Liver (tissue), 9 donors: ENCODE data around the gene FAM124A. TPM values are rescaled to one million over a fixed set of nuclear protein-coding genes. Genes with fewer than 3 reads are reported as not detected.

ENCODE experiments used
- DNase-seq: peaks from one replicate; pipeline ENCODE4 v3.0.0-alpha.2; 2017; ENCODE audit warnings: low spot score
- H3K27ac ChIP-seq, 2 donors: one replicate each; pipeline ENCODE4 v1.7.0; 2013; ENCODE audit warnings: inconsistent platforms in 2 of 2, low read length in 2 of 2, control low read depth in 1 of 2, low read depth in 1 of 2, mild to moderate bottlenecking in 1 of 2
- H3K27me3 ChIP-seq, 4 donors: one replicate each; pipeline versions ENCODE4 v1.6.1 to v1.7.0; 2013; ENCODE audit warnings: low read length in 3 of 4, inconsistent platforms in 1 of 4, mild to moderate bottlenecking in 1 of 4, moderate library complexity in 1 of 4; ENCODE audit not compliant: control insufficient read depth in 4 of 4, insufficient read depth in 4 of 4
- H3K36me3 ChIP-seq, 4 donors: one replicate each; pipeline versions ENCODE4 v1.6.1 to v1.7.0; 2013; ENCODE audit warnings: low read length in 3 of 4, mild to moderate bottlenecking in 3 of 4, low read depth in 1 of 4, moderate library complexity in 1 of 4; ENCODE audit not compliant: control insufficient read depth in 4 of 4, insufficient read depth in 3 of 4
- H3K4me1 ChIP-seq, 4 donors: one replicate each; pipeline versions ENCODE4 v1.6.1 to v1.7.0; 2013; ENCODE audit warnings: low read length in 3 of 4, mild to moderate bottlenecking in 3 of 4, moderate library complexity in 1 of 4; ENCODE audit not compliant: control insufficient read depth in 4 of 4, insufficient read depth in 4 of 4
- H3K4me3 ChIP-seq, 3 donors: one replicate each; pipeline versions ENCODE4 v1.6.1 to v1.7.0; 2013; ENCODE audit warnings: low read length in 3 of 3, control low read depth in 1 of 3, low read depth in 1 of 3, mild to moderate bottlenecking in 1 of 3
- H3K9ac ChIP-seq, 2 donors: one replicate each; pipeline ENCODE4 v1.7.0; 2013; ENCODE audit warnings: low read length in 2 of 2, mild to moderate bottlenecking in 2 of 2, moderate library complexity in 2 of 2, control low read depth in 1 of 2, low read depth in 1 of 2
- H3K9me3 ChIP-seq, 4 donors: one replicate each; pipeline versions ENCODE4 v1.6.1 to v1.7.0; 2013; ENCODE audit warnings: low read length in 3 of 4; ENCODE audit not compliant: control insufficient read depth in 4 of 4
- ATF3 ChIP-seq: IDR thresholded peaks from 2 replicates; pipeline ENCODE4 v1.6.1; 2016; ENCODE audit warnings: antibody characterized with exemption
- EGR1 ChIP-seq, 2 donors: IDR thresholded peaks; 2 replicates each; pipeline ENCODE4 v1.6.1; 2016 to 2018; ENCODE audit warnings: antibody characterized with exemption in 2 of 2, low read depth in 2 of 2
- FOXA1 ChIP-seq: IDR thresholded peaks from 2 replicates; pipeline ENCODE4 v1.6.1; 2016; ENCODE audit warnings: antibody characterized with exemption
- FOXA2 ChIP-seq: IDR thresholded peaks from 2 replicates; pipeline ENCODE4 v1.6.1; 2016; ENCODE audit warnings: antibody characterized with exemption
- GABPA ChIP-seq, 2 donors: IDR thresholded peaks in 1 of 2; conservative IDR thresholded peaks in 1 of 2; 2 replicates each; pipeline ENCODE4 v1.6.1; 2016; ENCODE audit warnings: antibody characterized with exemption in 2 of 2, mild to moderate bottlenecking in 1 of 2, moderate library complexity in 1 of 2
- HNF4A ChIP-seq, 2 donors: conservative IDR thresholded peaks; 2 replicates each; pipeline ENCODE4 v1.6.1; 2016; ENCODE audit warnings: antibody characterized with exemption in 2 of 2, mild to moderate bottlenecking in 2 of 2
- HNF4G ChIP-seq: IDR thresholded peaks from 2 replicates; pipeline ENCODE4 v1.6.1; 2016; ENCODE audit warnings: antibody characterized with exemption
- JUND ChIP-seq, 2 donors: IDR thresholded peaks; 2 replicates each; pipeline ENCODE4 v1.6.1; 2016; ENCODE audit warnings: antibody characterized with exemption in 2 of 2
- MAX ChIP-seq: IDR thresholded peaks from 2 replicates; pipeline ENCODE4 v1.6.1; 2016; ENCODE audit warnings: antibody characterized with exemption
- NR2F2 ChIP-seq: IDR thresholded peaks from 2 replicates; pipeline ENCODE4 v1.6.1; 2016; ENCODE audit warnings: antibody characterized with exemption
- RAD21 ChIP-seq, 2 donors: IDR thresholded peaks; 2 replicates each; pipeline ENCODE4 v1.6.1; 2016; ENCODE audit warnings: antibody characterized with exemption in 2 of 2, mild to moderate bottlenecking in 2 of 2
- REST ChIP-seq: IDR thresholded peaks from 2 replicates; pipeline ENCODE4 v1.6.1; 2016; ENCODE audit warnings: antibody characterized with exemption, mild to moderate bottlenecking
- RXRA ChIP-seq, 2 donors: IDR thresholded peaks; 2 replicates each; pipeline ENCODE4 v1.6.1; 2017 to 2018; ENCODE audit warnings: antibody characterized with exemption in 2 of 2, mild to moderate bottlenecking in 1 of 2
- SP1 ChIP-seq: IDR thresholded peaks from 2 replicates; pipeline ENCODE4 v1.6.1; 2018; ENCODE audit warnings: antibody characterized with exemption, mild to moderate bottlenecking
- TAF1 ChIP-seq: conservative IDR thresholded peaks from 2 replicates; pipeline ENCODE4 v1.6.1; 2016; ENCODE audit warnings: antibody characterized with exemption, mild to moderate bottlenecking
- YY1 ChIP-seq: IDR thresholded peaks from 2 replicates; pipeline ENCODE4 v1.6.1; 2016; ENCODE audit warnings: antibody characterized with exemption, mild to moderate bottlenecking
- ZBTB33 ChIP-seq: IDR thresholded peaks from 2 replicates; pipeline ENCODE4 v1.6.1; 2016; ENCODE audit warnings: antibody characterized with exemption
- WGBS: extraction: QIAGEN DNeasy Blood & Tissue Kit; methylation state at CpG from one replicate; pipeline ENCODE4 v1.1.7; 2013; 5-methylcytosine and 5-hydroxymethylcytosine counted together
- polyA plus RNA-seq, 2 donors: library from polyadenylated mRNA; stranded (reverse) in 1 of 2; unstranded in 1 of 2; fragments of 200-250 nt in 1 of 2; fragments of >200 nt in 1 of 2; fragmentation: Nextera tagmentation in 1 of 2; extraction: Ambion mirVana in 1 of 2; gene quantifications; one replicate each; pipeline versions ENCODE4 v1.2.1 to v1.2.3, GENCODE V29; 2013 to 2015
- total RNA-seq, 2 donors: library from RNA; depleted of rRNA; stranded (reverse); fragments of >200 nt; gene quantifications; one replicate each; pipeline ENCODE4 v1.2.3, GENCODE V29; 2014
- donor health status: healthy.
- donor health status: healthy.
- donor health status: healthy.
- donor health status: healthy.
- donor health status: healthy.

FAM124A gene
- total and polyA plus RNA-seq, 4 donors = 0.33 to 0.92 (median 0.46) TPM

DNA sequence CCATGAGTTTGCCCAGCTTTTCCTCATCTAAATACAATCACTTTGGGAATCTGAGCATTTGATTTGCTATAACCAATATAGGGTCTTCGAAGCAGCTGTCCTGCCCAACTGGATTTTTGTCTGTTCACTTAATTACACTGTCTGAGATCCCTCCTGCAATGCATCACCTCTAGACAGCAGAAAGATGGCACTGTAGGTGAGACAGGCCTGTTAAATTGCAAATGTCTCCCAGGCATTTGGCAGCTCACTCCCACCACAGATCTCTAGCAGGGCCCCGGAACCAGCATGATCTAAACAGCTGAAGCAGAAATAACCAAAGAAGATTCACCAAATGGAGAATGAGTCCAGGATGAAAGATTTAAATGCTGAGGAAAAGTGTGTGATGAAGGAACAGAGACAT, 75.4 kb downstream of the FAM124A start:
- Histone ChIP-seq H3K4me1 (no peaks in the 10 kb centered on the region), H3K9me3 (no peaks in the 10 kb centered on the region), H3K4me3 (no peak overlapping the region), H3K9ac (no peak overlapping the region), H3K36me3 (no peaks in the 10 kb centered on the region), H3K27me3 (peaks cover 0 to 3% (median 0%) of the 10 kb centered on the region in 4 donors), H3K27ac (no peak overlapping the region)
- DNase-seq = no peak
- 88% methylated on average over 2 of the region's 2 CpGs for WGBS
- TF ChIP-seq ATF3 (no peak), RAD21 (IDR thresholded peaks at IDR 0.05) (no peak), SP1 (no peak), TAF1 (no peak)

- Histone ChIP-seq H3K4me1 (no peaks in the 10 kb centered on the region), H3K9ac (no peak overlapping the region), H3K9me3 (no peaks in the 10 kb centered on the region), H3K27me3 (peaks cover 0 to 3% (median 0%) of the 10 kb centered on the region in 4 donors), H3K27ac (no peak overlapping the region), H3K36me3 (no peaks in the 10 kb centered on the region), H3K4me3 (no peak overlapping the region)
- no peak for TF ChIP-seq TAF1
- no peak for TF ChIP-seq HNF4A (conservative IDR thresholded peaks at IDR 0.05)
- no peak for TF ChIP-seq RXRA (IDR thresholded peaks at IDR 0.05)
- no peak for TF ChIP-seq GABPA (IDR thresholded peaks at IDR 0.05 in 1 of 2, conservative IDR thresholded peaks at IDR 0.05 in 1 of 2)
- no peak for TF ChIP-seq YY1
- TF ChIP-seq EGR1 (IDR thresholded peaks at IDR 0.05; ENCODE audit: low read depth in 2 of 2) = no peak
- TF ChIP-seq RAD21 (IDR thresholded peaks at IDR 0.05) = no peak
- no peak for TF ChIP-seq FOXA2
- TF ChIP-seq NR2F2 = no peak
- TF ChIP-seq ZBTB33 = no peak
- no peak for TF ChIP-seq HNF4G
- no peak for DNase-seq
- 89% methylated on average over 1 of the region's 1 CpG for WGBS
Observed at GRCh38 chr13:51298812-51299211, 76.6 kb downstream of the FAM124A start.

DNA sequence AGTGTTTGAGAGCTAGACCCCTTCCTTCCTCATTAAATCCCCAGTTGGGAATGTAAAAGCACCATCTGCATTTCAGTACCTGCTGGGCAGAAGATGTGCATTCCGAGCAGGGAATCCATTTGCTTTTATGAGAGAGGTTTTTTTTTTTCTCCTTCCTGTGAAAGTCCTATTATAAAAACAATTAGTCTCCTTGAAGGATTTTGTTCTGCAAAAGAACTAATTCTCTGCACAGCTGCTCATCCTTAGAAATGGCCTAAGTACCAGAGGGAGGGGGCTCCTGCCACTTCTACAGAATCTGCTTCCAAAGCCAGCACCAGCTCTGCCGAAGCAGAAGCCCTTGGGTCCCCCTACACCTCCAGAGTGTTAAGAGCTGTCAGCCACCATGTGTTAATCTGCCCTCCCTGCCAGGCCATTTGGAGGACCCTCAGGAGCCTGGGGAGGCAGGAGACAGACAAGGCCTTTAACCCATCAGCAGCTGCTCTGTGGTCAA, 80.9 kb downstream of the FAM124A start:
- Histone ChIP-seq H3K9me3 (no peaks in the 10 kb centered on the region), H3K27me3 (peaks cover 0 to 3% (median 0%) of the 10 kb centered on the region in 4 donors), H3K27ac (no peak overlapping the region), H3K4me3 (no peak overlapping the region), H3K9ac (no peak overlapping the region), H3K36me3 (no peaks in the 10 kb centered on the region), H3K4me1 (no peaks in the 10 kb centered on the region)
- WGBS = 94% methylated on average over 2 of the region's 2 CpGs
- TF ChIP-seq ATF3 (no peak), FOXA1 (no peak), RAD21 (IDR thresholded peaks at IDR 0.05) (no peak), REST (no peak), MAX (no peak), JUND (IDR thresholded peaks at IDR 0.05) (no peak), NR2F2 (no peak), HNF4G (no peak)
- DNase-seq = no peak
